HEK293 (cell line): ENCODE results near the gene PIM3.

Source experiments
- CTCF ChIA-PET: fragments of 350-600 bp; formaldehyde crosslinking; extraction: SDS; loops from one replicate; lab custom pipeline; 2021; ENCODE audit warnings: antibody characterized with exemption; lab: Yijun Ruan, JAX
- POLR2A ChIA-PET: fragments of 300-600 bp; formaldehyde crosslinking; extraction: SDS; loops from one replicate; lab custom pipeline; 2020; ENCODE audit warnings: antibody characterized with exemption, inconsistent platforms; lab: Yijun Ruan, JAX
- H3K27ac ChIP-seq: fragments of 200-500 bp; sonication (Bioruptor generic); 2 replicates; pipeline ENCODE4 v1.5.1; 2014; ENCODE audit warnings: low read depth, low read length, control low read depth, inconsistent platforms; ENCODE audit errors: extremely low read depth
- H3K36me3 ChIP-seq, 2 experiments: fragments of 200-500 bp in 1 of 2; sonication (Bioruptor generic) in 1 of 2; 1 replicate in 1 of 2; 2 replicates in 1 of 2; pipeline ENCODE4 v1.5.1; 2014 to 2017; ENCODE audit warnings: inconsistent platforms in 2 of 2, low read length in 2 of 2; ENCODE audit not compliant: control insufficient read depth in 2 of 2, insufficient read depth in 1 of 2
- H3K4me1 ChIP-seq: fragments of 200-500 bp; sonication (Bioruptor generic); 2 replicates; pipeline ENCODE4 v1.5.1; 2014; ENCODE audit warnings: mild to moderate bottlenecking, low read length, inconsistent platforms; ENCODE audit not compliant: control insufficient read depth, insufficient read depth
- H3K4me3 ChIP-seq: 2 replicates; pipeline ENCODE4 v1.5.1; 2011; ENCODE audit warnings: low read depth, mild to moderate bottlenecking, control low read depth, low read length, moderate library complexity
- H3K9me3 ChIP-seq: fragments of 200-500 bp; sonication (Bioruptor generic); 2 replicates; pipeline ENCODE4 v1.5.1; 2014; ENCODE audit warnings: low read depth, low read length, inconsistent platforms; ENCODE audit not compliant: control insufficient read depth, insufficient read depth
- BCL11A ChIP-seq: fragments of 450-650 bp; formaldehyde crosslinking; IDR thresholded peaks from 2 replicates; pipeline ENCODE4 v1.5.1; 2016; ENCODE audit warnings: low read depth, missing biosample characterization, missing genetic modification characterization
- KLF16 ChIP-seq: fragments of 450-650 bp; formaldehyde crosslinking; IDR thresholded peaks from 2 replicates; pipeline ENCODE4 v1.5.1; 2017; ENCODE audit warnings: missing biosample characterization, missing genetic modification characterization
- MEIS1 ChIP-seq: sonication (generic); formaldehyde crosslinking; IDR thresholded peaks from 2 replicates; pipeline ENCODE4 v1.8.1; 2022; ENCODE audit warnings: missing genetic modification reagents, mild to moderate bottlenecking, borderline replicate concordance
- MZF1 ChIP-seq: fragments of 450-650 bp; formaldehyde crosslinking; IDR thresholded peaks from 2 replicates; pipeline ENCODE4 v1.5.1; 2017; ENCODE audit warnings: missing biosample characterization, missing genetic modification characterization, borderline replicate concordance
- YY2 ChIP-seq: fragments of 450-650 bp; formaldehyde crosslinking; IDR thresholded peaks from 2 replicates; pipeline ENCODE4 v1.5.1; 2016; ENCODE audit warnings: missing biosample characterization, missing genetic modification characterization
- ZBTB17 ChIP-seq: fragments of 450-650 bp; formaldehyde crosslinking; IDR thresholded peaks from 2 replicates; pipeline ENCODE4 v1.5.1; 2016; ENCODE audit warnings: missing biosample characterization, missing genetic modification characterization
- ZNF10 ChIP-seq: fragments of 450-650 bp; formaldehyde crosslinking; IDR thresholded peaks from 2 replicates; pipeline ENCODE4 v1.5.1; 2017; ENCODE audit warnings: missing biosample characterization, missing genetic modification characterization
- ZNF184 ChIP-seq: fragments of 450-650 bp; IDR thresholded peaks from 2 replicates; pipeline ENCODE4 v1.5.1; 2018; ENCODE audit warnings: missing biosample characterization, mild to moderate bottlenecking, missing genetic modification characterization
- ZNF214 ChIP-seq: fragments of 450-650 bp; formaldehyde crosslinking; IDR thresholded peaks from 2 replicates; pipeline ENCODE4 v1.5.1; 2017; ENCODE audit warnings: missing biosample characterization, mild to moderate bottlenecking, missing genetic modification characterization, borderline replicate concordance
- ZNF266 ChIP-seq: fragments of 450-650 bp; formaldehyde crosslinking; IDR thresholded peaks from 2 replicates; pipeline ENCODE4 v1.5.1; 2016; ENCODE audit warnings: missing biosample characterization, missing genetic modification characterization, low read depth
- ZNF518A ChIP-seq: fragments of 450-650 bp; formaldehyde crosslinking; conservative IDR thresholded peaks from 2 replicates; pipeline ENCODE4 v1.5.1; 2016; ENCODE audit warnings: low read depth, missing biosample characterization, missing genetic modification characterization
- ZNF544 ChIP-seq: fragments of 450-650 bp; formaldehyde crosslinking; IDR thresholded peaks from 2 replicates; pipeline ENCODE4 v1.5.0; 2017; ENCODE audit warnings: missing biosample characterization, missing genetic modification characterization
- ZNF548 ChIP-seq: fragments of 450-650 bp; formaldehyde crosslinking; IDR thresholded peaks from 2 replicates; pipeline ENCODE4 v1.5.1; 2016; ENCODE audit warnings: missing biosample characterization, missing genetic modification characterization
- ZNF624 ChIP-seq: fragments of 450-650 bp; formaldehyde crosslinking; IDR thresholded peaks from 2 replicates; pipeline ENCODE4 v1.5.1; 2017; ENCODE audit warnings: missing biosample characterization, missing genetic modification characterization
- ZNF626 ChIP-seq: fragments of 450-650 bp; sonication (Bioruptor Pico); formaldehyde crosslinking; IDR thresholded peaks from 2 replicates; pipeline ENCODE4 v1.5.1; 2018; ENCODE audit warnings: missing biosample characterization, missing genetic modification characterization, inconsistent platforms
- ZNF843 ChIP-seq: fragments of 450-650 bp; formaldehyde crosslinking; IDR thresholded peaks from 2 replicates; pipeline ENCODE4 v1.5.1; 2016; ENCODE audit warnings: missing biosample characterization, missing genetic modification characterization
- TF ChIP-seq, protein P1 (sequence below): fragments of 450-650 bp; formaldehyde crosslinking; IDR thresholded peaks from 2 replicates; pipeline ENCODE4 v1.5.1; 2016; ENCODE audit warnings: missing biosample characterization, missing genetic modification characterization
- TF ChIP-seq, protein P2 (sequence below): fragments of 450-650 bp; formaldehyde crosslinking; IDR thresholded peaks from 2 replicates; pipeline ENCODE4 v1.5.1; 2016; ENCODE audit warnings: missing biosample characterization, missing genetic modification characterization
- TF ChIP-seq, protein P3 (sequence below): fragments of 450-650 bp; formaldehyde crosslinking; IDR thresholded peaks from 2 replicates; pipeline ENCODE4 v1.5.1; 2016; ENCODE audit warnings: missing biosample characterization, missing genetic modification characterization, low read depth
- TF ChIP-seq, protein P4 (sequence below): fragments of 450-650 bp; IDR thresholded peaks from 2 replicates; pipeline ENCODE4 v1.5.1; 2018; ENCODE audit warnings: missing biosample characterization, missing genetic modification characterization

The PIM3 gene

GRCh38 chr22:49941507-49942316 is 18.9 kb upstream of the PIM3 start:
- H3K9me3 ChIP-seq = no peaks in the 10 kb centered on the region
- ChIA-PET CTCF (no interaction called here), POLR2A (no interaction called here)
- no peak overlapping the region for H3K27ac ChIP-seq
- no peaks in the 10 kb centered on the region for H3K36me3 ChIP-seq
- H3K4me3 ChIP-seq = no peak overlapping the region
- no peak for TF ChIP-seq ZNF548 (tag by site-specific recombination)
- no peak for TF ChIP-seq ZNF626 (tag by site-specific recombination)
- TF ChIP-seq ZNF266 (tag by site-specific recombination) = no peak
- TF ChIP-seq, protein P1, sequence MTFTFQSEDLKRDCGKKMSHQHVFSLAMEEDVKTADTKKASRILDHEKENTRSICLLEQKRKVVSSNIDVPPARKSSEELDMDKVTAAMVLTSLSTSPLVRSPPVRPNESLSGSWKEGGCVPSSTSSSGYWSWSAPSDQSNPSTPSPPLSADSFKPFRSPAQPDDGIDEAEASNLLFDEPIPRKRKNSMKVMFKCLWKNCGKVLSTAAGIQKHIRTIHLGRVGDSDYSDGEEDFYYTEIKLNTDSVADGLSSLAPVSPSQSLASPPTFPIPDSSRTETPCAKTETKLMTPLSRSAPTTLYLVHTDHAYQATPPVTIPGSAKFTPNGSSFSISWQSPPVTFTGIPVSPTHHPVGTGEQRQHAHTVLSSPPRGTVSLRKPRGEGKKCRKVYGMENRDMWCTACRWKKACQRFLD (tag by site-specific recombination) = no peak
- no peak for TF ChIP-seq ZNF518A (tag by site-specific recombination)
- TF ChIP-seq ZNF624 = no peak
- no peak for TF ChIP-seq BCL11A (tag by site-specific recombination)
- no peak for TF ChIP-seq KLF16
- no peak for TF ChIP-seq YY2 (tag by site-specific recombination)
- TF ChIP-seq, protein P2, sequence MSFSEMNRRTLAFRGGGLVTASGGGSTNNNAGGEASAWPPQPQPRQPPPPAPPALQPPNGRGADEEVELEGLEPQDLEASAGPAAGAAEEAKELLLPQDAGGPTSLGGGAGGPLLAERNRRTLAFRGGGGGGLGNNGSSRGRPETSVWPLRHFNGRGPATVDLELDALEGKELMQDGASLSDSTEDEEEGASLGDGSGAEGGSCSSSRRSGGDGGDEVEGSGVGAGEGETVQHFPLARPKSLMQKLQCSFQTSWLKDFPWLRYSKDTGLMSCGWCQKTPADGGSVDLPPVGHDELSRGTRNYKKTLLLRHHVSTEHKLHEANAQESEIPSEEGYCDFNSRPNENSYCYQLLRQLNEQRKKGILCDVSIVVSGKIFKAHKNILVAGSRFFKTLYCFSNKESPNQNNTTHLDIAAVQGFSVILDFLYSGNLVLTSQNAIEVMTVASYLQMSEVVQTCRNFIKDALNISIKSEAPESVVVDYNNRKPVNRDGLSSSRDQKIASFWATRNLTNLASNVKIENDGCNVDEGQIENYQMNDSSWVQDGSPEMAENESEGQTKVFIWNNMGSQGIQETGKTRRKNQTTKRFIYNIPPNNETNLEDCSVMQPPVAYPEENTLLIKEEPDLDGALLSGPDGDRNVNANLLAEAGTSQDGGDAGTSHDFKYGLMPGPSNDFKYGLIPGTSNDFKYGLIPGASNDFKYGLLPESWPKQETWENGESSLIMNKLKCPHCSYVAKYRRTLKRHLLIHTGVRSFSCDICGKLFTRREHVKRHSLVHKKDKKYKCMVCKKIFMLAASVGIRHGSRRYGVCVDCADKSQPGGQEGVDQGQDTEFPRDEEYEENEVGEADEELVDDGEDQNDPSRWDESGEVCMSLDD = no peak
- no peak for TF ChIP-seq ZNF544 (tag by site-specific recombination)
- no peak for TF ChIP-seq ZNF184 (tag by site-specific recombination)
- no peak for TF ChIP-seq ZNF10
- TF ChIP-seq, protein P3, sequence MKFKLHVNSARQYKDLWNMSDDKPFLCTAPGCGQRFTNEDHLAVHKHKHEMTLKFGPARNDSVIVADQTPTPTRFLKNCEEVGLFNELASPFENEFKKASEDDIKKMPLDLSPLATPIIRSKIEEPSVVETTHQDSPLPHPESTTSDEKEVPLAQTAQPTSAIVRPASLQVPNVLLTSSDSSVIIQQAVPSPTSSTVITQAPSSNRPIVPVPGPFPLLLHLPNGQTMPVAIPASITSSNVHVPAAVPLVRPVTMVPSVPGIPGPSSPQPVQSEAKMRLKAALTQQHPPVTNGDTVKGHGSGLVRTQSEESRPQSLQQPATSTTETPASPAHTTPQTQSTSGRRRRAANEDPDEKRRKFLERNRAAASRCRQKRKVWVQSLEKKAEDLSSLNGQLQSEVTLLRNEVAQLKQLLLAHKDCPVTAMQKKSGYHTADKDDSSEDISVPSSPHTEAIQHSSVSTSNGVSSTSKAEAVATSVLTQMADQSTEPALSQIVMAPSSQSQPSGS (tag by site-specific recombination) = no peak
- TF ChIP-seq MZF1 (tag by site-specific recombination) = no peak
- no peak for TF ChIP-seq MEIS1 (CRISPR knock-in tag)
- no peak for TF ChIP-seq ZBTB17 (tag by site-specific recombination)
- TF ChIP-seq ZNF214 (tag by site-specific recombination) = no peak
- TF ChIP-seq, protein P4, sequence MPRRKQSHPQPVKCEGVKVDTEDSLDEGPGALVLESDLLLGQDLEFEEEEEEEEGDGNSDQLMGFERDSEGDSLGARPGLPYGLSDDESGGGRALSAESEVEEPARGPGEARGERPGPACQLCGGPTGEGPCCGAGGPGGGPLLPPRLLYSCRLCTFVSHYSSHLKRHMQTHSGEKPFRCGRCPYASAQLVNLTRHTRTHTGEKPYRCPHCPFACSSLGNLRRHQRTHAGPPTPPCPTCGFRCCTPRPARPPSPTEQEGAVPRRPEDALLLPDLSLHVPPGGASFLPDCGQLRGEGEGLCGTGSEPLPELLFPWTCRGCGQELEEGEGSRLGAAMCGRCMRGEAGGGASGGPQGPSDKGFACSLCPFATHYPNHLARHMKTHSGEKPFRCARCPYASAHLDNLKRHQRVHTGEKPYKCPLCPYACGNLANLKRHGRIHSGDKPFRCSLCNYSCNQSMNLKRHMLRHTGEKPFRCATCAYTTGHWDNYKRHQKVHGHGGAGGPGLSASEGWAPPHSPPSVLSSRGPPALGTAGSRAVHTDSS (tag by site-specific recombination) = no peak
- no peak for TF ChIP-seq ZNF843 (tag by site-specific recombination)
- H3K4me1 ChIP-seq = peaks cover 6% of the 10 kb centered on the region
